Midbrain (tissue), 1 donor: ENCODE data around the gene LRP1.

ENCODE experiments used
- DNase-seq: peaks from one replicate; lab custom pipeline; 2025; lab: John Stamatoyannopoulos, UW

LRP1 gene

GRCh38 chr12:57127726-57128518, at the start of gene LRP1:
Gene LRP1, plus strand, starts transcription at chr12:57128483. Its CDS starts 482 bp downstream, at chr12:57128965.
- peak; percentile 86 for DNase-seq

GRCh38 chr12:57078519-57079404, 49.5 kb upstream of the LRP1 start, which contains the start of gene NEMP1:
Gene NEMP1, minus strand, starts transcription at chr12:57078791. Its CDS starts 46 bp downstream, at chr12:57078745.
- peak; percentile 100 for DNase-seq

GRCh38 chr12:57079821-57080220, 48.5 kb upstream of the LRP1 start:
- no peak for DNase-seq

GRCh38 chr12:57080855-57081254, 47.4 kb upstream of the LRP1 start:
- DNase-seq = no peak

- no peak for DNase-seq
These were observed 42.2 kb upstream of the LRP1 start for GRCh38 chr12:57085999-57086492.

- peak; percentile 50 for DNase-seq
These were observed 41.7 kb upstream of the LRP1 start for GRCh38 chr12:57086493-57087009.

GRCh38 chr12:57087010-57087690, 41.1 kb upstream of the LRP1 start:
- peak; percentile 57 for DNase-seq

GRCh38 chr12:57087691-57088353, 40.5 kb upstream of the LRP1 start:
- peak; percentile 36 for DNase-seq

- peak; percentile 87 for DNase-seq
These were observed 39.7 kb upstream of the LRP1 start, which contains the start of gene NAB2 for GRCh38 chr12:57088354-57089270. Gene NAB2, plus strand, starts transcription at chr12:57089114. Its CDS starts 158 bp downstream, at chr12:57089272.

- DNase-seq = peak; percentile 28
These were observed 38.7 kb upstream of the LRP1 start for GRCh38 chr12:57089271-57090245.

GRCh38 chr12:57090490-57090889, 37.8 kb upstream of the LRP1 start:
- no peak for DNase-seq

GRCh38 chr12:57090924-57091637, 37.2 kb upstream of the LRP1 start:
- DNase-seq = peak; percentile 61

- no peak for DNase-seq
These were observed 36.4 kb upstream of the LRP1 start for GRCh38 chr12:57091638-57092528.

GRCh38 chr12:57092529-57092862, 35.8 kb upstream of the LRP1 start:
- no peak for DNase-seq

GRCh38 chr12:57092876-57093414, 35.3 kb upstream of the LRP1 start:
- DNase-seq = no peak

- no peak for DNase-seq
These were observed 34.7 kb upstream of the LRP1 start for GRCh38 chr12:57093415-57094207.
